Lung microvascular endothelial cell (primary cell): ENCODE measurements around the gene PCNX1. TPM values are rescaled to one million over a fixed set of nuclear protein-coding genes. Genes with fewer than 3 reads are reported as not detected.
"Not testable (repeated sequence)": the region's sequence is repeated elsewhere in the genome, so short reads cannot be mapped to it uniquely, and the experiment has no call there.

Source experiments
- DNase-seq, 2 donors: peaks; one replicate each; pipeline versions ENCODE4 v3.0.0 to v3.0.0-alpha.2; 2010; ENCODE audit warnings: low read depth in 2 of 2
- total RNA-seq: library from RNA; depleted of rRNA; stranded (reverse); fragments of >200 nt; gene quantifications from 2 replicates; pipeline ENCODE4 v1.2.1, GENCODE V29; 2014

PCNX1 gene
- total RNA-seq, 1 donor from 2014 or later, result 31.2 TPM

GRCh38 chr14:71013551-71014192, 106.4 kb downstream of the PCNX1 start:
- DNase-seq, result no peak

- not testable (repeated sequence) for DNase-seq
Observed at GRCh38 chr14:71019917-71020316, 112.7 kb downstream of the PCNX1 start.

GRCh38 chr14:71021347-71022011, 114.2 kb downstream of the PCNX1 start:
- DNase-seq, result peak in 1 of 2 donors; percentile 50

GRCh38 chr14:71022012-71022869, 115.0 kb downstream of the PCNX1 start:
- no peak for DNase-seq

GRCh38 chr14:71022939-71023338, 115.7 kb downstream of the PCNX1 start:
- no peak for DNase-seq

GRCh38 chr14:71029236-71029781, 122.0 kb downstream of the PCNX1 start:
- DNase-seq, result no peak

GRCh38 chr14:71031000-71031399, 123.7 kb downstream of the PCNX1 start:
- no peak for DNase-seq

- no peak for DNase-seq
Observed at GRCh38 chr14:71036433-71036832, 129.2 kb downstream of the PCNX1 start.

- no peak for DNase-seq
Observed at GRCh38 chr14:71048393-71048792, 141.1 kb downstream of the PCNX1 start.

- DNase-seq, result peak in 1 of 2 donors; percentile 11
Observed at GRCh38 chr14:71049435-71050133, 142.3 kb downstream of the PCNX1 start.

- peak; percentile 22 to 24 for DNase-seq
Observed at GRCh38 chr14:71050227-71050823, 143.1 kb downstream of the PCNX1 start.

GRCh38 chr14:71054706-71055105, 147.4 kb downstream of the PCNX1 start:
- DNase-seq, result no peak

GRCh38 chr14:71056168-71056567, 148.9 kb downstream of the PCNX1 start:
- no peak for DNase-seq

GRCh38 chr14:71060274-71060673, 153.0 kb downstream of the PCNX1 start:
- DNase-seq, result no peak

GRCh38 chr14:71060825-71061455, 153.7 kb downstream of the PCNX1 start:
- DNase-seq, result no peak

- DNase-seq, result no peak
Observed at GRCh38 chr14:71061458-71061857, 154.2 kb downstream of the PCNX1 start.

- DNase-seq, result no peak
Observed at GRCh38 chr14:71062581-71063303, 155.5 kb downstream of the PCNX1 start.

GRCh38 chr14:71063351-71063750, 156.1 kb downstream of the PCNX1 start:
- no peak for DNase-seq

- DNase-seq, result not testable (repeated sequence)
Observed at GRCh38 chr14:71064747-71065146, 157.5 kb downstream of the PCNX1 start.

GRCh38 chr14:71070169-71070568, 162.9 kb downstream of the PCNX1 start:
- peak in 1 of 2 donors; percentile 47 for DNase-seq
